A549 (cell line): Measurements from ENCODE around the gene FERMT1.

Experiments
- CEBPB ChIP-seq, 2 experiments: fragments of >200 bp in 1 of 2; sonication (Bioruptor Twin) in 1 of 2; formaldehyde crosslinking in 1 of 2; IDR thresholded peaks; 2 replicates each; pipeline ENCODE4 v1.6.1; 2012 to 2016
- CTCF ChIP-seq: fragments of >200 bp; sonication (Bioruptor Twin); formaldehyde crosslinking; IDR thresholded peaks from 3 replicates; pipeline ENCODE4 v1.5.1; 2016
- HDAC2 ChIP-seq: fragments of 200-600 bp; sonication (generic); IDR thresholded peaks from 2 replicates; pipeline ENCODE4 v1.6.1; 2016
- HOXA7 ChIP-seq: fragments of 250-450 bp; sonication (Bioruptor Pico); IDR thresholded peaks from 2 replicates; pipeline ENCODE4 v1.5.0; 2020; ENCODE audit warnings: mild to moderate bottlenecking, moderate library complexity
- MAFK ChIP-seq: fragments of 450-650 bp; IDR thresholded peaks from 2 replicates; pipeline ENCODE4 v1.6.1; 2014; ENCODE audit not compliant: partially characterized antibody
- POLR2A ChIP-seq: IDR thresholded peaks from 2 replicates; pipeline ENCODE4 v1.6.1; 2012; ENCODE audit warnings: mild to moderate bottlenecking, low read length
- RAD21 ChIP-seq, 2 experiments: fragments of >200 bp in 1 of 2; sonication (Bioruptor Twin) in 1 of 2; formaldehyde crosslinking in 1 of 2; IDR thresholded peaks in 1 of 2; conservative IDR thresholded peaks in 1 of 2; 2 replicates in 1 of 2; 3 replicates in 1 of 2; pipeline ENCODE4 v1.6.1; 2012 to 2018; ENCODE audit warnings: inconsistent platforms in 1 of 2

- TF ChIP-seq RAD21 (conservative IDR thresholded peaks at IDR 0.05 in 1 of 2, IDR thresholded peaks at IDR 0.05 in 1 of 2): no peak
- no peak for TF ChIP-seq HDAC2
- TF ChIP-seq HOXA7 (CRISPR knock-in tag): no peak
- TF ChIP-seq CTCF: no peak
- TF ChIP-seq POLR2A: no peak
- TF ChIP-seq CEBPB (IDR thresholded peaks at IDR 0.05): no peak
- TF ChIP-seq MAFK: no peak
Observed at GRCh38 chr20:6040958-6041807, 81.6 kb downstream of the FERMT1 start.
